ENCODE measurements around the gene CUX1.

The CUX1 gene

GRCh38 chr7:102184303-102184702 is 366.9 kb downstream of the CUX1 start:
- DNase-seq (ENCODE audit: low read depth in 2 of 2): no peak

DNA sequence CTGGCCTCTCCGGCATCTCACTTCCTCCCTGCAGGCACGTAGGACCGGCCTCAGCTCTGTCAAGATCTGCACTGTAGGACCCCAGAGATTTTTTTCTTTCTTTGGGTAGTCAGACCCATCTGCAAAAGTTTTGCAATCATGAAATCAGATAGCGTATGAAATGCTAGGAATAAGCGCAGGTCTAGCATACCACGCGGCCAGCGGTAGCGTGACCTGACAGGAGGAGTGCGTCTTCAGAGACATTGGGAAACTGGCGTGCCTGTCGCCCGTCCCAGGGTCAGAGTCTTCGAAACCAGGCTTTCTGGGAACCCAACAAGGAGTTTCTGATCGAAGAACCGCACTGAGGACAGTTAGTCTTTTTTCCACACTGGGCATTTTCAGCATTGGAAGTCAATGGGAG is 368.4 kb downstream of the CUX1 start:
- no peak for DNase-seq (ENCODE audit: low read depth in 2 of 2)

- DNase-seq (ENCODE audit: low read depth in 2 of 2): no peak
These were observed 368.9 kb downstream of the CUX1 start for GRCh38 chr7:102186306-102186705.

DNA sequence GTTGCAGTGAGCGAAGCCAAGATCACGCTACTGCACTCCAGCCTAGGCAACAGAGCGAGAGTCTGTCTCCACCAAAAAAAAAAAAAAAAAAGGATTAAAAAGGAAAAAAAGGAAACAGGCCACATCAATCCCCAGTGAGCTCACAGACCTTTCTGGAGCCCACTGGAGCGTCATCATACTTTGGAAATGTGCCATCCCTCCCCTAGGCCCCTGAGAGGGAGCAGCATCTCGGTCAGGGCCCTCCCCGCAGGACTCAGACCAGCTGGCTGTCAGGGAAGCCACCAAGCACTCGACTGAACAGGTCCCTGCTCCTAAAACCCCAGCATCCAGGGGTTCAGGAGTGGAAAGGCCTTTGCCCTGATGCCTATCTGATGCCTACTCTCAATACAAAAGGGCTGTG is 371.3 kb downstream of the CUX1 start:
- DNase-seq (ENCODE audit: low read depth in 2 of 2): no peak

- no peak for DNase-seq (ENCODE audit: low read depth in 2 of 2)
These were observed 372.3 kb downstream of the CUX1 start for GRCh38 chr7:102189756-102190155.

- DNase-seq (ENCODE audit: low read depth in 2 of 2): no peak
These were observed 373.4 kb downstream of the CUX1 start for GRCh38 chr7:102190776-102191350.

GRCh38 chr7:102191556-102192379 is 374.3 kb downstream of the CUX1 start:
- no peak for DNase-seq (ENCODE audit: low read depth in 2 of 2)

- no peak for DNase-seq (ENCODE audit: low read depth in 2 of 2)
These were observed 375.4 kb downstream of the CUX1 start for GRCh38 chr7:102192790-102193189.

- no peak for DNase-seq (ENCODE audit: low read depth in 2 of 2)
These were observed 376.4 kb downstream of the CUX1 start for GRCh38 chr7:102193806-102194205.

DNA sequence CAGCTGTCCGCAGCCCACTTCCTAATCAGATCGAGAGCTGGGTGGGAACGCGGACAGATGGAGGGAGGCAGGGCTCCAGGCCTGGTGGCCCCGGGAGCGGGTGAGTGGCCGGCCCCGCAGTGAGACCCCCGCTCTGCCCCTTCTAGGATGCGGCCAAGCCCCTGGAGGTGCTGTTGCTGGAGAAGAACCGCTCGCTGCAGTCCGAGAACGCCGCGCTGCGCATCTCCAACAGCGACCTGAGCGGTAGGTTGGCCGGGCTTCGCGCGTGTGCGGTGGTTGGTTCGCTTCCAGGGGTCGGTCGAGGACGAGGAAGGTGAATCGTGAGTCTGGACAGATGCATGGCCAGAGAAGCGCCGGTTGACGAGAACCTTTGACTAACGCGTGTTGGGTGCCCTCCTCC is 377.9 kb downstream of the CUX1 start:
- DNase-seq (ENCODE audit: low read depth in 2 of 2): no peak

DNA sequence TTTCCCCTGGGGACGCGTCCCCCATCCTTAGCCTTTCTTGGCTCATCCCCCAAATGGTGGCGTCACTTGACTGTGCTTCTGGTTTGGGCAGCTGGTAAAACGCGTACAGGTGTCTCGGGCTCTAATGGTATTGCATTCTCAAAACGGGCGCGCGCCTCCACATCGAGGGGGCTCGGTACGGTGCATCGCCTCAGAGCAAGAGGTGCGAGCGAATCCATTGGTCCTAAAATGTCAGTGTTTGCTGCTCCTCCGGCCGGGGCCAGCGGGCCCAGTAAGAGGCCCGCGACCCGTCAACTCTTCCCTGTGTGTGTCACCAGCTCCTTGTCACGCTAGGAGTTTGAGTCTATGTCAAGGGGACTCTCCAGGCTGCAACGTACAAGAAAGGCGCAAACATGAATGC is 378.6 kb downstream of the CUX1 start:
- DNase-seq (ENCODE audit: low read depth in 2 of 2): no peak

DNA sequence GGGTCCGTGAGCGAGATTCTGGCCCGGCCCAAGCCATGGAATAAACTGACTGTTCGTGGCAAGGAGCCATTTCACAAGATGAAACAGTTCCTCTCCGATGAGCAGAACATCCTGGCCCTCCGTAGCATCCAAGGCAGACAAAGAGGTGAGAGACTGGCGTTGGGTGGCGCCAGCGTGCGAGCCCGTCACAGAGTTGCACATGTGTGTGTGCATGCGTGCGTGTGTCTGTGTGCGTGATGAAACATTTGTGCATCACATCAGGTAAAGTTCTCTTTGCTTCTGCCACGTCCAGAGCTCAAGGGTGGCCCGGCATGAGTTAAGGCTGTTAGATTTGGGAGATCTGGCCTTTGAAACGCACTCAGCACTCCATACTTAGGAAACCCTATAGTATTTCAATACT is 379.7 kb downstream of the CUX1 start:
- DNase-seq (ENCODE audit: low read depth in 2 of 2): no peak

GRCh38 chr7:102197599-102197998 is 380.2 kb downstream of the CUX1 start:
- no peak for DNase-seq (ENCODE audit: low read depth in 2 of 2)

GRCh38 chr7:102198417-102198956 is 381.1 kb downstream of the CUX1 start:
- no peak for DNase-seq (ENCODE audit: low read depth in 2 of 2)

GRCh38 chr7:102201576-102201975 is 384.1 kb downstream of the CUX1 start:
- no peak for DNase-seq (ENCODE audit: low read depth in 2 of 2)

GRCh38 chr7:102202556-102202955 is 385.1 kb downstream of the CUX1 start:
- DNase-seq (ENCODE audit: low read depth in 2 of 2): no peak

GRCh38 chr7:102203218-102203617 is 385.8 kb downstream of the CUX1 start:
- DNase-seq (ENCODE audit: low read depth in 2 of 2): no peak

- DNase-seq (ENCODE audit: low read depth in 2 of 2): no peak
These were observed 386.8 kb downstream of the CUX1 start for GRCh38 chr7:102204212-102204611.

DNA sequence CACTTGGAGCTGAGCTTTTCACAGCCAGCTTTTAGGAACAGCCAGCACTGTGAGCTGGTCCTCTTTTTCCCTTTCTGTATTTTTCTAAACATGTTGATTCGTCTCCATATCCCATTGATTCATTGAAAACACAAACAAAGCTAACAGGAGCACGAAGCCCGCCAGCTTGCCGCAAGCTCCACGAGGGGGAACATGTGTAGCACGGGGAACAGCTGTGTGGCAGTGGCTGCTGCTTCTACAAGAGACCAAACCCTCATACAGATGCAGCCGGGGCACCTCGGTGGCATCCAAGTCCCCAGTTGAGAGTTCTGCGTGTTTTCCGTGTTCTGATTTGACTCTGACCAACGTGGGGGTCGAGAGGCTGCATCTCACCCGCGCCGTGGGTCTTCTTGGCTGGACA is 388.5 kb downstream of the CUX1 start:
- no peak for DNase-seq (ENCODE audit: low read depth in 2 of 2)

DNA sequence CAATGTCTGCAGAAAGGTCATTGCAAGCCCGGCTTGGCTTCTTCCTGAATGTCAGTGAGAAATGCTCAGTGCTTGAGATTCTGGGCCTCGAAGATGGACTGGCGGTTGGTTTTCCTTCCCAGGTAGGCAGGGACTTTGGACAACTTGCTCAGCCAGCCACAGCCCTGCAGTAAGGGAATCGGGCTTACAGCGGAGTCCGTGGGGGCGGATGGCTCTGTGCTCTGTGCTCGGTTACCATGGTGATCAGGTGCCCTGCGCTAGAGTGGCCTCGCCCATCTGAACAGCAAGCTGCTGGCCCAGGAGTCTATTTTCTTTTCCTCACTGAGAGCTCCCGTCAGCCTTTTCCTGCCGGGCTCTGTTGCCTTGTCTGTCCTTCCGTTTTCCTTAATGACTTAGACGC is 391.4 kb downstream of the CUX1 start:
- no peak for DNase-seq (ENCODE audit: low read depth in 2 of 2)

- no peak for DNase-seq (ENCODE audit: low read depth in 2 of 2)
These were observed 393.4 kb downstream of the CUX1 start for GRCh38 chr7:102210787-102211186.

DNA sequence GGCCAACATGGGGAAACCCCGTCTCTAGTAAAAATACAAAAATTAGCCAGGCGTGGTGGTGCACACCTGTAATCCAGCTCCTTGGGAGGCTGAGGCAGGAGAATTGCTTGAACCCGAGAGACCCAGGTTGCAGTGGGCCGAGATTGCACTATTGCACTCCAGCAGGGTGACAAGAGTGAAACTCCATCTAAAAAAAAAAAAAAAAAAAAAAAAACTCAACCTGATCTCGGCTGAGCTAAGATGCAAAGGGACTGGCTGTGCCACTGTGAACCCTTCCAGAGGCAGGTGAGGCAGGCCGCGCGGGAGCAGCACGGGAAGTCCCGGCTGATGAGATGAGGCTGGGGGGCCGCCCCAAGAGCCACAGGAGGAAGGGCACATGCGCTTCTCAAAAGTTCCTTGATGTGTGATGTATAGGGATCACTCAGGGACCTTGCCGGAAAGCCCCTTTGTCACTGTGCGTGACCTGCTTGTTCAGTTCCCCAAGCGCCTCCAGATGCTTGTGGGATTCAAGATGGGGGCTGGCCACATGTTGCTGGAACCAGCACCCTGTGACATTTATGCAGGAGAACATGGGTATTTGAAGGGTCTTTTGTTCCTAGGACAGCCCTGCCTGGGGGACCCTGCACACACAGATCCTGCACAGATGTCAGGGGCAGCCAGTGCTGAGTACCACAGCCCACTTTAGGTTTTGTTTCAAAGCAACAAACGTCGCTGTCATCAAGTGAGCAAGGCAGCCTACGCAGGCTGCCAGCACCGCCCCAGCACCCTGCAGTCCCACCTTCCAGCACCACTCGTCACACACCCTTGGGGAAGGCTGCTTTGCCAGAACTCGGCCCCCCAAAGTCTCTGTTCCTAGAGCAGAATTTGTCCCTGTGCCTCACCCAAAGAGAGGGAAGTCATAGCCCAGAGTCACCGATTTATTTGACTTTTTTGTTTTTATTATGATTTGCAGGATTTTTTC is 394.4 kb downstream of the CUX1 start:
- no peak for DNase-seq (ENCODE audit: low read depth in 2 of 2)

All from stimulated activated CD8-positive, alpha-beta memory T cell treated with anti-CD3 and anti-CD28 coated beads, Interleukin-7, amount 100 ng/mL, for 1 hour (primary cell).